Stimulated activated CD8-positive, alpha-beta memory T cell treated with anti-CD3 and anti-CD28 coated beads, Interleukin-4, amount 100 ng/mL, for 48 hours (primary cell): Measurements from ENCODE around the gene ARV1.
"Not testable (repeated sequence)": the region's sequence is repeated elsewhere in the genome, so short reads cannot be mapped to it uniquely, and the experiment has no call there.

Source experiments
- DNase-seq: peaks from one replicate; pipeline ENCODE4 v3.0.0-alpha.2; 2020

The ARV1 gene

GRCh38 chr1:231020139-231020601, 41.3 kb downstream of the ARV1 start:
- no peak for DNase-seq

- no peak for DNase-seq
These were observed 41.9 kb downstream of the ARV1 start for GRCh38 chr1:231020816-231021215.

- no peak for DNase-seq
These were observed 42.7 kb downstream of the ARV1 start for GRCh38 chr1:231021540-231022031.

GRCh38 chr1:231022543-231022942, 43.6 kb downstream of the ARV1 start:
- DNase-seq = not testable (repeated sequence)

GRCh38 chr1:231023150-231023549, 44.3 kb downstream of the ARV1 start:
- no peak for DNase-seq

- no peak for DNase-seq
These were observed 47.7 kb downstream of the ARV1 start for GRCh38 chr1:231026576-231026975.

- no peak for DNase-seq
These were observed 48.4 kb downstream of the ARV1 start for GRCh38 chr1:231027136-231027925.

GRCh38 chr1:231027971-231028370, 49.1 kb downstream of the ARV1 start:
- DNase-seq = no peak

GRCh38 chr1:231028682-231029081, 49.8 kb downstream of the ARV1 start:
- DNase-seq = no peak

- DNase-seq = not testable (repeated sequence)
These were observed 50.4 kb downstream of the ARV1 start for GRCh38 chr1:231029247-231029646.

- no peak for DNase-seq
These were observed 50.9 kb downstream of the ARV1 start for GRCh38 chr1:231029841-231030240.

- no peak for DNase-seq
These were observed 54.1 kb downstream of the ARV1 start for GRCh38 chr1:231032963-231033362.

- no peak for DNase-seq
These were observed 56.9 kb downstream of the ARV1 start for GRCh38 chr1:231035799-231036198.

- DNase-seq = no peak
These were observed 57.5 kb downstream of the ARV1 start for GRCh38 chr1:231036416-231036815.

GRCh38 chr1:231037585-231038517, 59.0 kb downstream of the ARV1 start:
- DNase-seq = no peak

GRCh38 chr1:231039161-231040018, 60.5 kb downstream of the ARV1 start:
- DNase-seq = peak; percentile 64

- peak; percentile 80 for DNase-seq
These were observed 61.3 kb downstream of the ARV1 start, which contains the start of gene FAM89A for GRCh38 chr1:231040019-231040799. TSS of gene FAM89A (minus strand) at chr1:231040254. CDS start at chr1:231040211, 43 bp downstream.

- no peak for DNase-seq
These were observed 62.2 kb downstream of the ARV1 start for GRCh38 chr1:231040800-231041718.

- no peak for DNase-seq
These were observed 62.9 kb downstream of the ARV1 start for GRCh38 chr1:231041719-231042261.

GRCh38 chr1:231044588-231044987, 65.7 kb downstream of the ARV1 start:
- no peak for DNase-seq
